Effector memory CD8-positive, alpha-beta T cell (primary cell): ENCODE measurements around the gene CSTPP1.
"Not testable (repeated sequence)": the region's sequence is repeated elsewhere in the genome, so short reads cannot be mapped to it uniquely, and the experiment has no call there.

ENCODE experiments used
- ATAC-seq: fragments of 150-1000 bp; cut with Tn5 transposase; replicated peaks from 2 replicates; pipeline ENCODE4 v1.10.0; 2021; ENCODE audit warnings: mild to moderate bottlenecking, moderate library complexity
- DNase-seq, 3 experiments: peaks; one replicate each; pipeline ENCODE4 v3.0.0; 2021
- H3K27ac Mint-ChIP-seq, 2 donors: one replicate each; pipeline ENCODE4 v1.8.0; 2022; ENCODE audit warnings: mild to moderate bottlenecking in 2 of 2, mixed read lengths in 2 of 2, moderate library complexity in 2 of 2
- H3K27me3 Mint-ChIP-seq, 2 donors: one replicate each; pipeline ENCODE4 v1.8.0; 2022; ENCODE audit warnings: mixed read lengths in 2 of 2
- H3K36me3 Mint-ChIP-seq: one replicate; pipeline ENCODE4 v1.8.0; 2022; ENCODE audit warnings: mild to moderate bottlenecking, moderate library complexity, mixed read lengths; ENCODE audit not compliant: insufficient read depth
- H3K4me1 Mint-ChIP-seq, 2 donors: one replicate each; pipeline ENCODE4 v1.8.0; 2022; ENCODE audit warnings: low read depth in 2 of 2, mixed read lengths in 2 of 2
- H3K4me3 Mint-ChIP-seq, 2 donors: one replicate each; pipeline ENCODE4 v1.8.0; 2022; ENCODE audit warnings: mild to moderate bottlenecking in 2 of 2, mixed read lengths in 2 of 2, moderate library complexity in 2 of 2
- H3K9me3 Mint-ChIP-seq, 2 donors: one replicate each; pipeline ENCODE4 v1.8.0; 2022; ENCODE audit warnings: mixed read lengths in 2 of 2

CSTPP1 gene

DNA sequence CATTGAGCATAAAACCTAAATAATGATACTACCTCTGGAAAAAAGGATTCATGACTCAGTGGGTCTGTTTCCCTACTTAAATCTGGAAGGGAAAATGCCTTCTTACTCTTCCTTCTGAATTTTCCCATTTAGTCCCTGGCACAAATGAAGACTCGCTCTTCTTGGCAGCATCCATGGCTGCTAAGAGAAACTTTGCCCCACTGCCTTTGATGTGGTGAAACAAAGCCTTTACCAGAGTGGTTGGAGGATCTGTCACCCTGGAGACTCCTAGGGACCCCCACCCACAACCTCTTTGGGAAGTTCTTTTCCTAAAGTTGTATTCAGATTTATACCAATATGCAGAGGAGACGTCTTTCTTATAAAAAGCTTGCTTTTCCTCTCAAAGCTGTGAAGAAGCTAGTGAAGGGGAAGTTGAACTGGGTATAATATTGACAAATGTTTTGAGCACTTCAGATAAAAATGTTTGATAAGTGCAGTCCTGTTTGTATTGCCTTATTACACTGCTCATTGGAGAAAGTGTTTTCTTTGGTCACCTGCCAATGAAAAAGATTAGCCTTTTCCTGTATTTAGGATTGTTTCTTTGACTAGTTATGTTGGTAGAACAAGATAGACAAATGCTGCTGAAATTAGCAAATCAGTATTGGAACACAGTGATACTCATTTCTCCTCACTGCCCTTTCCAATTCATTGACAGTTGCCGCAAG lies 162.8 kb downstream of the CSTPP1 start:
- H3K4me1 Mint-ChIP-seq: no peaks in the 10 kb centered on the region
- H3K27ac Mint-ChIP-seq: no peak overlapping the region
- DNase-seq (no peak), ATAC-seq (no peak)
- H3K27me3 Mint-ChIP-seq: no peaks in the 10 kb centered on the region
- H3K9me3 Mint-ChIP-seq: no peaks in the 10 kb centered on the region
- peaks cover 4% of the 10 kb centered on the region for H3K36me3 Mint-ChIP-seq
- no peak overlapping the region for H3K4me3 Mint-ChIP-seq

DNA sequence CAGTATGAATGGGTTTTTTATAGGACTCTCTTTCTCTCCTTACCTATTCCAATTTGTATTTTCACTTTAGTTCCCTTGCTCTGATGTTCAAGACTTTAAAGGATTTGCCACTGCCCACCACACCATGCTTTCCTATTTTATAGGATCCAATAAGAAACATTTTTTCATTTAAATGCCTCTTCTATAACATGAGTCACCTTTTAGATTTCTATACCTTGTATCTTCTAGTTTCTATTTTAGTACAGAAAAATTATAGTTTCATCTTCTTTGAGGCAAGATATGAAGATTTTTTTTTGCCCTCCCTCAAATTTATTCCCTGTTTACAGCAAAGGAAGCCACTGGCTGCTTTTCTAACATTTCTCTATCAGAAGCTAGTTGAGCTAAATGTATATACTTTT lies 163.4 kb downstream of the CSTPP1 start:
- no peak for DNase-seq
- H3K27ac Mint-ChIP-seq: no peak overlapping the region
- no peaks in the 10 kb centered on the region for H3K9me3 Mint-ChIP-seq
- no peaks in the 10 kb centered on the region for H3K27me3 Mint-ChIP-seq
- no peak overlapping the region for H3K4me3 Mint-ChIP-seq
- no peaks in the 10 kb centered on the region for H3K4me1 Mint-ChIP-seq
- ATAC-seq: no peak
- peaks cover 4% of the 10 kb centered on the region for H3K36me3 Mint-ChIP-seq

DNA sequence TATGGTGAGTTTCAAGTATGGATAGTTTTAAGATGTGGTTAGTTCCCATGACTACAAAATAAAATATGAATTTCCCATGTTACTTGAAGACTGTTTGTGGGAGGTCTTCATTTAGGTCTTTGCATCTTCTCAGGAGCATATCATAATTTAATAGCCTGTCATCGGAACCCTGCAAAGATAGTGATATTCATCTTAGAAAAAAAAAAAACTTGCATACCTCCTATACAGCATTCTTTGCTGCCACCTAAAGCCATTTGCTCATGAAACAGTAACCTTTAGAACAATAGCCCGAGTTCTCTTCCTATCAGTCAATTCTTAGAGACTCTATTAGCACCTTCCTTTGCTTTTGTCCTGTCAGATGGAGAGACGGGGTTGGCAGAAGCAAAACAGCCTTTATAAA lies 164.8 kb downstream of the CSTPP1 start:
- ATAC-seq (no peak), DNase-seq (no peak)
- Mint-ChIP-seq H3K9me3 (no peaks in the 10 kb centered on the region), H3K36me3 (peaks cover 4% of the 10 kb centered on the region), H3K4me1 (no peaks in the 10 kb centered on the region), H3K4me3 (no peak overlapping the region), H3K27me3 (no peaks in the 10 kb centered on the region), H3K27ac (no peak overlapping the region)

DNA sequence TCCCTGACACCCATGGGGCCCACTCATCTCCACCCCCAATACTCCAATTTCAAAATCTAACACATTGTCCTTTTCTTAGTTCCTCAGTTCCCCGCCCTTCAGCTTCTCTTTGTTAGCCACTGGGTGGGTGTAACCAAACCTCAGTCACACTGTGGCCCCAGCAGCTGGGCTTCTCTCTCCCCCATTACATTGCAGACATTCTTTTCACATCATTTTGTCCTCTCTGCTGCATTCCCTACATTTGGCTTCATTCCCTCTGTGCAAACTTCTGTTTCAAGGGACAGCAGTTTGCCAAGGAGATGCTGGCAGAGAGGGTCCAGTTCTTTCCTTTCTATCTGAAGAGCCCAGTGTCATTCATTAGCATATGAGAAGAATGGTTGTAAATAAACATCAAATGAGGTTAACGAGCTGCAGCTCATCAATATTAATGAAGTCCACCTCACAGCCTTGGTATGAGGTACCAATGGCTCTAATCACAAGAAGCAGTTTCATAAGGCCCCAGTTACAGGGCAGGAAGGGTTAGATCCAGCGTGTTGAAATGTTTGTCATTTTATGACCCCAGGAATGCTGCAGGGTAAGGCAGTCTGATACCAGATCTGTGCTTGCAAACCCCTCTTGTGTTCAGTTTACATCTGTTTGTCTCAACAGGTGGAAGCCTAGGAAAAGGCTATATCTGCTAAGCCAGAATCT lies 167.8 kb downstream of the CSTPP1 start:
- no peaks in the 10 kb centered on the region for H3K9me3 Mint-ChIP-seq
- no peaks in the 10 kb centered on the region for H3K27me3 Mint-ChIP-seq
- no peak for ATAC-seq
- no peaks in the 10 kb centered on the region for H3K36me3 Mint-ChIP-seq
- no peak for DNase-seq
- peak overlapping the region in 1 of 2 donors; percentile 1 for H3K27ac Mint-ChIP-seq
- no peak overlapping the region for H3K4me3 Mint-ChIP-seq
- H3K4me1 Mint-ChIP-seq: no peaks in the 10 kb centered on the region

DNA sequence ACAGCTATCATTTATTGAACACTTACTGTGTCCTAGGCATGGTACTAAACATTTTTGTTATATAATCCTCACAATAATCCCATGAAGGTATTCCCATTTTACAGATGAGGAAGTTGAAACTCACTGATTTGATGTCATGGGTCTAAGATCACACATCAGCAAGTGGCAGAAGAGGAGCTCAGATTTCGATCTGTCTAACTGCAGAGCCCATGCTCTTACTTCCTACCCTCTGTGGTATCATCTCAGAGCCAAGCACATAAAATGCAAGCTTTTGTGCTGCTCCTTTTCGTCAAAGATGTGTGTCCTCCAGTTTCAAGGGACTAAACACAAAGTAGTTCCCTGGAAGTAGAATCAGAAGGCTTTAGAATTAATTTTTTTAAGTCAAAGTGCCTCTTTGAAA lies 169.0 kb downstream of the CSTPP1 start:
- no peak overlapping the region for H3K4me3 Mint-ChIP-seq
- no peak for DNase-seq
- H3K27ac Mint-ChIP-seq: no peak overlapping the region
- ATAC-seq: no peak
- no peaks in the 10 kb centered on the region for H3K9me3 Mint-ChIP-seq
- no peaks in the 10 kb centered on the region for H3K36me3 Mint-ChIP-seq
- no peaks in the 10 kb centered on the region for H3K27me3 Mint-ChIP-seq
- no peaks in the 10 kb centered on the region for H3K4me1 Mint-ChIP-seq

DNA sequence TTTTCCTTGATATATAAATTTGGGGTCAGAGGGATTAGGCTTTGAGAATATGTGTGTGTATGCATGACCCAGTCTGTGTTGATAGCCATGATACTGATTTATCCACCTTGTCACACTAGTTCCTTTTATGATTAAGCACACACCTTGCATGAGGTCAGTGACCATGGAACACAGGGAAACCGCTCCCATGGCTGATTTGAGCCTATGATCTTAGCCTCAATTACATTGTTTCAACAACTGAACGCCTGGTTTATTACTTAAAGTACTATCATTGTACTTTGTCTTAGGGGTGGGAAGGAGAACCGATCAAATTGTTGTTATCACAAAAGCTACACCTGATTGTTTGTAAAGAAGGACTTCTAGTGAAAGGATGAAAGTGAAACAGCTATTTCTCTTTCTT lies 169.4 kb downstream of the CSTPP1 start:
- H3K4me1 Mint-ChIP-seq: no peaks in the 10 kb centered on the region
- no peaks in the 10 kb centered on the region for H3K9me3 Mint-ChIP-seq
- no peaks in the 10 kb centered on the region for H3K36me3 Mint-ChIP-seq
- DNase-seq: no peak
- ATAC-seq: no peak
- H3K27ac Mint-ChIP-seq: no peak overlapping the region
- no peak overlapping the region for H3K4me3 Mint-ChIP-seq
- no peaks in the 10 kb centered on the region for H3K27me3 Mint-ChIP-seq

DNA sequence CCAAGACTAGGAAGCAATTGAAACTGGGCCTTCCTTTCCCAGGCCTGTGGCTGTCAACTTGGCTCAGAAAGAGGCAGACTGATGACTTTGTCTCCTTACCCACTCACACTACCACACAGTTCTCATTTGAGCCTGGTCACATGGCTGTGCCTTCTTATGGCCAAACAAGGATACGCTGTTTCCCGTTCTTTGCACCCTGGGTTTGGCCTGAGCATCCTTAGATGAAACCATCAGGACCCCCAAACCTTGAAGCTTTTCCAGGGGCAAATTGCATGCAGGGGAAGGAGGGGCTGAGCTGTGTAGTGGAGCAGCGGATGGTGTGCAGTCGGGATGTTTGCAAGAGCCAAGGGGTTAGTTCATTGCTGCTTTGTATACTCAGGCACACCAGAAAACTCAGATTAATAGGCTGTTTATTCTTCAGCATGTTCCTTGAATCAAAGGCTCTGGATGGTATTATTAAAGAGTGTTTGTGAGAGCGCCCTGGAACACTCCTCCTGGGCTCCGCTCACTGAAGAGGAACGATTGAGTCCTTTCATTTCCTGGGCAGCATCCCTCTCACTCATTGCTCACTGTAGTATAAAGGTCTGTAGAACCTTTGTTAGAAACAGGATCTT lies 170.3 kb downstream of the CSTPP1 start:
- Mint-ChIP-seq H3K4me1 (no peaks in the 10 kb centered on the region), H3K4me3 (no peak overlapping the region), H3K27ac (no peak overlapping the region), H3K9me3 (no peaks in the 10 kb centered on the region), H3K27me3 (no peaks in the 10 kb centered on the region), H3K36me3 (no peaks in the 10 kb centered on the region)
- DNase-seq (no peak), ATAC-seq (no peak)

DNA sequence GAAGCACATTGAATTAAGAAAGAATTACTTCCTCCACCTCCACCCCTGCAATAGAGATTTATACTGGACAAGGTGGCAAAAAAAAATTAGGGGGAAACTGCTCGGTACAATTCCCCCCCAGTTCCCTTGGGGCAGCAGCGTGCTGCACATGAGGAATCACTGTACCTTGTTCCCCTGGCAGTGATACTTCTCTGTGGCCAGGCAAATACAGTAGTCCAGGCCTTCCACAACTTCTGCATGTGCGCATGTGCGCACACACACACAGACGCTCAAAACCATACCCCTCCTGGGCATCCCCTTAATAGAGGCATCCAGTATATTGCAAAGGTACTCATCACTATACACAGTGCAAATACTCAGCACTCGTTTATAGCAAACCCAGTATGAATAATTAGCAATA lies 171.2 kb downstream of the CSTPP1 start:
- ATAC-seq (no peak), DNase-seq (no peak)
- Mint-ChIP-seq H3K9me3 (no peaks in the 10 kb centered on the region), H3K27ac (no peak overlapping the region), H3K4me3 (no peak overlapping the region), H3K27me3 (no peaks in the 10 kb centered on the region), H3K36me3 (no peaks in the 10 kb centered on the region), H3K4me1 (no peaks in the 10 kb centered on the region)

DNA sequence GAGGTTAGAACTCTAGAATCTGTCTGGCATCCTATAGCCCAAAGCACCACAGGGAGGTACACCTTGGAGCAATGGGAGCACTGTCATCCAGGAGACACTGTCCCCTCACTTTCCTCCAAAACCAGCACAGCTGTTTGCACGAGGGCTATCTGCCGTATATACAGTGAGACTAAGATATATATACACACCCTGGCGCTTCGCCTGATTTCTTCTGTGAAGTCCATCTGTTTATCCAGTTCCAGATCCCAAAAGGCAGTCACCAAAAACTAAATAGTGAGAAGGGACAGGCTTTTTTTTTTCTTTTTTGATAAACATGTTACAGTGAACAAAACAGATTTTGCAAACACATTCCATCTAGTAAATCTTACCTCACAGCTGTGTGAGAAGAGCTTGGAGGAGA lies 171.7 kb downstream of the CSTPP1 start:
- no peak overlapping the region for H3K4me3 Mint-ChIP-seq
- H3K4me1 Mint-ChIP-seq: no peaks in the 10 kb centered on the region
- ATAC-seq (no peak), DNase-seq (no peak)
- no peaks in the 10 kb centered on the region for H3K27me3 Mint-ChIP-seq
- no peak overlapping the region for H3K27ac Mint-ChIP-seq
- no peaks in the 10 kb centered on the region for H3K9me3 Mint-ChIP-seq
- no peaks in the 10 kb centered on the region for H3K36me3 Mint-ChIP-seq

DNA sequence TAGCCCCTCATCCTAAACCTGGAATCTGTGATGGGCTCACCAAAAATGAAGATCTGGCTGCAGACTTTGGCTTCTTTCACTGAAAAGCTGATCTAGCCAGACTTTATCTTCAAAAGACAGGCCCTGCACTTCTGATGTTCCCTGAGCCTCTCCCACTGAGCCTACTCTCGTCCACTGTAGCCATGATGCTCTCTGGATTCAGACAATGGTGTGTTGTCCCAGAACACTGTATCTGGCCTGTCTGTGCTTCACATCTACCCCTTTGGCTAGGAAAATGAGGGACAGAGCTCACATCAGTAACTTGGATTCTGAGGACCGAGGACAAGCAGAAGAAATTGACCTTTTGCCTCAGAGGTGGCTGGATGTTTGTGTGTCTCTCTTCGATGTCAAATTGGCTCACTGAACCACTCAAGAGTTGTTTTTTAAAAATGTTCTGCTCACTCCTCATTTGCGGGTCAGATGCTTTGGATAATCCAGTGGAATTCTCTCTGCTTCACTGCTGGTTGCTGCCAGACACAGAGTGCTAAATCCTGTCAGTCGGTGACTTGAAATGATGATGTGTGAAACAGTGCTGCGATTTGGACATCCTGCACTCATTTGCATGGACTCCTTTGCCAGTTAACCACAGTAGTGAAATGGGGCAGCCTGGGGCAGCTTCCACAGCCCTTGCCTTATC lies 172.6 kb downstream of the CSTPP1 start:
- no peaks in the 10 kb centered on the region for H3K36me3 Mint-ChIP-seq
- no peak overlapping the region for H3K4me3 Mint-ChIP-seq
- no peaks in the 10 kb centered on the region for H3K4me1 Mint-ChIP-seq
- no peaks in the 10 kb centered on the region for H3K9me3 Mint-ChIP-seq
- peak overlapping the region in 1 of 2 donors; percentile 4 for H3K27ac Mint-ChIP-seq
- H3K27me3 Mint-ChIP-seq: no peaks in the 10 kb centered on the region
- DNase-seq (no peak), ATAC-seq (no peak)

DNA sequence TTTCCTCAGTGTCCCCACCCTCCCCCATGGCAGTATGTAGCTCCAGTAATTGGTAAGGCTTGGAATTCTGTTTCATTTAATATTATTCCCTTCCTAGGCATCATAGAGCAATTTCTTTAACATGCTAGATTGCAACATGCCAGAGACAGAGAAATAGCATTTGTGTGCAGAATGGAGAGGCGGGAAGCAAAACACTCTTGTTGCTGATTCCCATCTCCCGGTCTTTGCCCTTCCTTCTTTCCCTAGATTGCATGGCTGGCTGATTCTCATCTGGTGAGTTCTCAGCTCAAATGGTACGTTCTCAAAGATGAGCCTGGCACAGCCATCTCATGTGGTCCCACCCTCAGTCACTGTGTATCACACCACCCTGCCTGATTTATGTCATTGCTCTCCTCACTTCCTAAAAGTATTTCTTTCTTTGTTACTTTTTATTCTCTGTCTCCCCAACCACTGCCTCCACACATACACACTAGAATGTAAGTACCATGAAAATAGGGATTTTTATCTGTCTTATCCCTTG lies 173.2 kb downstream of the CSTPP1 start:
- Mint-ChIP-seq H3K36me3 (no peaks in the 10 kb centered on the region), H3K27ac (peak overlapping the region in 1 of 2 donors; percentile 4), H3K9me3 (no peaks in the 10 kb centered on the region), H3K27me3 (no peaks in the 10 kb centered on the region), H3K4me1 (no peaks in the 10 kb centered on the region), H3K4me3 (no peak overlapping the region)
- no peak for DNase-seq
- ATAC-seq: no peak

DNA sequence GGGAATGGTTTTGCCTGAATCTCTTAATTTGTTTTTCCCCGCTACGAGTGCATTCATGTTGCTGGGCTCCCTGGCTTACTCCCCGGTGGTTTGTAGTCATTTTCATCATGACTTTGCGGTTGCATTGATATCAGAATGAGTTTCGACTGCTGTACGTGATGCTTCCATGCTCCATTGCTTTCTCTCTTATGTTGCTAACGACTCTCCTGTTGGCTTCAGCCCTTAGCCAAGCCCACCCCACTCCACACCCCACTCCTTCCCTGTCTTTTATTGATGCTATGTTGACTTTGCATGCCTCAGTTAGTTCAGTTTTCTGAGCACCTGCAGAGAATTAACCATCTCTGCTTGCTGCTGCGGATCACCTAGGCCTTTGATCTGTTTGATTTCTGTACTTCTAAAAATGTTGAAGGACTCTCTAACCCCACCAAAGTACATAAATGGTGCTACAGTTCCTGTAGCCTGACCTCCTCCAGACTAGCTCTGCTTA lies 174.8 kb downstream of the CSTPP1 start:
- Mint-ChIP-seq H3K4me3 (no peak overlapping the region), H3K9me3 (no peaks in the 10 kb centered on the region), H3K36me3 (no peaks in the 10 kb centered on the region), H3K27ac (no peak overlapping the region), H3K27me3 (no peaks in the 10 kb centered on the region), H3K4me1 (no peaks in the 10 kb centered on the region)
- no peak for ATAC-seq
- no peak for DNase-seq

DNA sequence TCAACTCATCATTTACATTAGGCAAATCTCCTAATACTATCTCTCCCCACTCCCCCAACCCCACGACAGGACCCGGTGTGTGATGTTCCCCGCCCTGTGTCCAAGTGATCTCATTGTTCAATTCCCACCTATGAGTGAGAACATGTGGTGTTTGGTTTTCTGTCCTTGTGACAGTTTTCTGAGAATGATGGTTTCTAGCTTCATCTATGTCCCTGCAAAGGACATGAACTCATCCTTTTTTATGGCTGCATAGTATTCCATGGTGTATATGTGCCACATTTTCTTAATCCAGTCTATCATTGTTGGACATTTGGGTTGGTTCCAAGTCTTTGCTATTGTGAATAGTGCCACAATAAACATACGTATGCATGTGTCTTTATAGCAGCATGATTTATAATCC lies 176.4 kb downstream of the CSTPP1 start:
- not testable (repeated sequence) for H3K27ac Mint-ChIP-seq, H3K27me3 Mint-ChIP-seq, H3K4me1 Mint-ChIP-seq, H3K36me3 Mint-ChIP-seq, H3K4me3 Mint-ChIP-seq, DNase-seq, ATAC-seq, H3K9me3 Mint-ChIP-seq
